Measurements from ENCODE around the gene CDH15.

GRCh38 chr16:89160977-89161701 lies 10.4 kb upstream of the CDH15 start:
- TF ChIP-seq POLR2A (IDR thresholded peaks at IDR 0.05), result no peak
- no peak for TF ChIP-seq POLR2AphosphoS5 (IDR thresholded peaks at IDR 0.05)
- no peak for TF ChIP-seq CTCF (IDR thresholded peaks at IDR 0.05)
